WTC11 (cell line): Measurements from ENCODE around the gene COL6A6. TPM values are rescaled to one million over a fixed set of nuclear protein-coding genes. Genes with fewer than 3 reads are reported as not detected.

ENCODE experiments used
- ATAC-seq: fragments of 200-7000 bp; cut with Tn5 transposase; 2 replicates; pipeline ENCODE4 v1.10.0; 2021; ENCODE audit warnings: mild to moderate bottlenecking, moderate library complexity
- CTCF ChIA-PET: fragments of 300-600 bp; sonication (Branson Sonifier 250); formaldehyde crosslinking; loops from one replicate; lab custom pipeline; 2021; ENCODE audit warnings: antibody characterized with exemption; lab: Charles Lee
- POLR2A ChIA-PET: fragments of 350-600 bp; sonication (Branson Sonifier 250); formaldehyde crosslinking; loops from one replicate; lab custom pipeline; 2021; ENCODE audit warnings: antibody characterized with exemption; lab: Charles Lee
- DNase-seq: peaks from one replicate; pipeline ENCODE4 v3.0.0; 2021; ENCODE audit warnings: low spot score
- H3K27ac Mint-ChIP-seq: 2 replicates; pipeline ENCODE4 v1.8.0; 2021; ENCODE audit warnings: mixed read lengths
- H3K27me3 Mint-ChIP-seq: 2 replicates; pipeline ENCODE4 v1.8.0; 2021; ENCODE audit warnings: low read depth, mild to moderate bottlenecking, moderate library complexity, mixed read lengths
- H3K36me3 Mint-ChIP-seq: 2 replicates; pipeline ENCODE4 v1.8.0; 2021; ENCODE audit warnings: mixed read lengths
- H3K4me1 Mint-ChIP-seq: 2 replicates; pipeline ENCODE4 v1.8.0; 2022; ENCODE audit warnings: mixed read lengths
- H3K4me3 Mint-ChIP-seq: 2 replicates; pipeline ENCODE4 v1.8.0; 2021; ENCODE audit warnings: mild to moderate bottlenecking, moderate library complexity, mixed read lengths
- H3K9me3 Mint-ChIP-seq: 2 replicates; pipeline ENCODE4 v1.8.0; 2021; ENCODE audit warnings: mixed read lengths
- CREB1 ChIP-seq: sonication (generic); formaldehyde crosslinking; IDR thresholded peaks from 2 replicates; pipeline ENCODE4 v1.8.0; 2023; ENCODE audit warnings: mild to moderate bottlenecking, missing genetic modification reagents
- GTF2I ChIP-seq: fragments of 250-450 bp; sonication (Bioruptor Pico); conservative IDR thresholded peaks from 2 replicates; pipeline ENCODE4 v1.4.0; 2021; ENCODE audit warnings: mild to moderate bottlenecking
- HMGA2 ChIP-seq: fragments of 250-450 bp; sonication (Bioruptor Pico); IDR thresholded peaks from 2 replicates; pipeline ENCODE4 v1.4.0; 2021; ENCODE audit warnings: mild to moderate bottlenecking, moderate library complexity
- JAZF1 ChIP-seq: fragments of 250-450 bp; sonication (Bioruptor Pico); IDR thresholded peaks from 2 replicates; pipeline ENCODE4 v1.9.0; 2021; ENCODE audit warnings: moderate library complexity, mild to moderate bottlenecking, inconsistent platforms
- KAT7 ChIP-seq: sonication (generic); formaldehyde crosslinking; IDR thresholded peaks from 2 replicates; pipeline ENCODE4 v1.8.1; 2023; ENCODE audit warnings: missing genetic modification reagents, mild to moderate bottlenecking, borderline replicate concordance
- MYBL2 ChIP-seq: sonication (generic); formaldehyde crosslinking; IDR thresholded peaks from 2 replicates; pipeline ENCODE4 v1.8.1; 2023; ENCODE audit warnings: mild to moderate bottlenecking, moderate library complexity, missing genetic modification reagents
- NR2C2 ChIP-seq: sonication (generic); formaldehyde crosslinking; IDR thresholded peaks from 2 replicates; pipeline ENCODE4 v1.8.0; 2022; ENCODE audit warnings: mild to moderate bottlenecking, missing genetic modification reagents
- NR3C1 ChIP-seq: sonication (generic); formaldehyde crosslinking; conservative IDR thresholded peaks from 2 replicates; pipeline ENCODE4 v1.8.1; 2023; ENCODE audit warnings: low read depth, mild to moderate bottlenecking, missing genetic modification reagents
- TCF7 ChIP-seq: sonication (generic); formaldehyde crosslinking; IDR thresholded peaks from 2 replicates; pipeline ENCODE4 v1.8.0; 2022; ENCODE audit warnings: mild to moderate bottlenecking, low read depth, missing genetic modification reagents, moderate library complexity
- TEAD1 ChIP-seq: sonication (generic); formaldehyde crosslinking; IDR thresholded peaks from 2 replicates; pipeline ENCODE4 v1.8.0; 2022; ENCODE audit warnings: mild to moderate bottlenecking, missing genetic modification reagents
- TP53 ChIP-seq: sonication (generic); formaldehyde crosslinking; IDR thresholded peaks from 2 replicates; pipeline ENCODE4 v1.8.1; 2023; ENCODE audit warnings: mild to moderate bottlenecking, missing genetic modification reagents
- ZNF232 ChIP-seq: sonication (generic); formaldehyde crosslinking; IDR thresholded peaks from 2 replicates; pipeline ENCODE4 v1.8.0; 2022; ENCODE audit warnings: mild to moderate bottlenecking, missing genetic modification reagents
- total RNA-seq: library from RNA; stranded (reverse); gene quantifications from 3 replicates; pipeline ENCODE4 v1.2.3, GENCODE V29; 2021
- TF ChIP-seq, protein P1 (sequence below): sonication (generic); formaldehyde crosslinking; IDR thresholded peaks from 2 replicates; pipeline ENCODE4 v1.8.1; 2023; ENCODE audit warnings: mild to moderate bottlenecking, missing genetic modification reagents, borderline replicate concordance
- TF ChIP-seq, protein P2 (sequence below): fragments of 200-600 bp; IDR thresholded peaks from 2 replicates; pipeline ENCODE4 v1.8.0; 2022; ENCODE audit warnings: antibody characterized with exemption
- TF ChIP-seq, protein P3 (sequence below): sonication (generic); formaldehyde crosslinking; IDR thresholded peaks from 2 replicates; pipeline ENCODE4 v1.8.0; 2023; ENCODE audit warnings: mild to moderate bottlenecking, missing genetic modification reagents
- TF ChIP-seq, protein P4 (sequence below): sonication (generic); formaldehyde crosslinking; IDR thresholded peaks from 2 replicates; pipeline ENCODE4 v1.8.0; 2022; ENCODE audit warnings: mild to moderate bottlenecking, missing genetic modification reagents

Gene COL6A6
- total RNA-seq, 1 experiment from 2014 or later = 0.09 TPM

DNA sequence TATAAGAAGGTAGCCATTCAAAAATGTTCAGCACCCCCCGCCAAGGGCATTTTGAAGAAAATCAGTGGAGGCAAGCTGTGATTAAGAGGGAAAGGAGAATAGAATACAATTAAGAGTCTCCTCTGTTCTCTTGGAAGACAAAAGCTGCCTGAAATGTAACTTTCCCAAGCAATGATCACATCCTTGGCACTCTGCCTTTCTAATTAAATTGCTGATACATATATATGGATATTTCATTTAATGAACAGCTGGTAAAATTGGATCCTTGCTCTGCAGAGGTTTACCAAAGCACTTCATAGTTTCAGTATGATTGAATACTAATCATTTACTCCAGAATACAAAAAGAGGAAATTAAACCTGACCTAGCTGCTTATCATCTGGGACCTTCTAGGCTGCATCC is 10.4 kb downstream of the COL6A6 start (continued):
- no peak for TF ChIP-seq ZNF232 (CRISPR knock-in tag)

DNA sequence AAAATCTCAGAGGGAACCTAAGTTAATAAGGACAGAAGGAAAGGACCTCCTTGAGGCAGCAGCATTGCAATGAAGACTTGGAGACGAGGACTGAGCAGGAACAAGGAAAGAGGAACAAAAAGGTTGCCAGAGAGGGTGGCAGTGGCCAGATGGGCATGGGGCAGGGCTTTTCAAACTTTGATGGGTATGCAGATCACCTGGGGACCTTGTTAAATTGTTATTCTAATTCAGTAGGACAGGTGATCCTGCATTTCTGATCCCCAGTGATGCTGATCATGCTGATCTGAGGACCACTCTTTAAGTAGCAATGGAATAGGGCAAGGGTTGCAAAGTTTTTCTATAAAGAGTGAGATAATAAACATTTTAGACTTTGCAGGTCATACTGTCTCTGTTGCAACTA is 11.1 kb downstream of the COL6A6 start:
- TF ChIP-seq HMGA2 (CRISPR knock-in tag) (no peak), CREB1 (CRISPR knock-in tag) (no peak), TP53 (CRISPR knock-in tag) (no peak), GTF2I (CRISPR knock-in tag) (no peak), NR2C2 (no peak), TEAD1 (no peak), KAT7 (no peak), TCF7 (CRISPR knock-in tag) (no peak), JAZF1 (no peak)
- TF ChIP-seq, protein P1, sequence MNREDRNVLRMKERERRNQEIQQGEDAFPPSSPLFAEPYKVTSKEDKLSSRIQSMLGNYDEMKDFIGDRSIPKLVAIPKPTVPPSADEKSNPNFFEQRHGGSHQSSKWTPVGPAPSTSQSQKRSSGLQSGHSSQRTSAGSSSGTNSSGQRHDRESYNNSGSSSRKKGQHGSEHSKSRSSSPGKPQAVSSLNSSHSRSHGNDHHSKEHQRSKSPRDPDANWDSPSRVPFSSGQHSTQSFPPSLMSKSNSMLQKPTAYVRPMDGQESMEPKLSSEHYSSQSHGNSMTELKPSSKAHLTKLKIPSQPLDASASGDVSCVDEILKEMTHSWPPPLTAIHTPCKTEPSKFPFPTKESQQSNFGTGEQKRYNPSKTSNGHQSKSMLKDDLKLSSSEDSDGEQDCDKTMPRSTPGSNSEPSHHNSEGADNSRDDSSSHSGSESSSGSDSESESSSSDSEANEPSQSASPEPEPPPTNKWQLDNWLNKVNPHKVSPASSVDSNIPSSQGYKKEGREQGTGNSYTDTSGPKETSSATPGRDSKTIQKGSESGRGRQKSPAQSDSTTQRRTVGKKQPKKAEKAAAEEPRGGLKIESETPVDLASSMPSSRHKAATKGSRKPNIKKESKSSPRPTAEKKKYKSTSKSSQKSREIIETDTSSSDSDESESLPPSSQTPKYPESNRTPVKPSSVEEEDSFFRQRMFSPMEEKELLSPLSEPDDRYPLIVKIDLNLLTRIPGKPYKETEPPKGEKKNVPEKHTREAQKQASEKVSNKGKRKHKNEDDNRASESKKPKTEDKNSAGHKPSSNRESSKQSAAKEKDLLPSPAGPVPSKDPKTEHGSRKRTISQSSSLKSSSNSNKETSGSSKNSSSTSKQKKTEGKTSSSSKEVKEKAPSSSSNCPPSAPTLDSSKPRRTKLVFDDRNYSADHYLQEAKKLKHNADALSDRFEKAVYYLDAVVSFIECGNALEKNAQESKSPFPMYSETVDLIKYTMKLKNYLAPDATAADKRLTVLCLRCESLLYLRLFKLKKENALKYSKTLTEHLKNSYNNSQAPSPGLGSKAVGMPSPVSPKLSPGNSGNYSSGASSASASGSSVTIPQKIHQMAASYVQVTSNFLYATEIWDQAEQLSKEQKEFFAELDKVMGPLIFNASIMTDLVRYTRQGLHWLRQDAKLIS (CRISPR knock-in tag) = no peak
- TF ChIP-seq, protein P2, sequence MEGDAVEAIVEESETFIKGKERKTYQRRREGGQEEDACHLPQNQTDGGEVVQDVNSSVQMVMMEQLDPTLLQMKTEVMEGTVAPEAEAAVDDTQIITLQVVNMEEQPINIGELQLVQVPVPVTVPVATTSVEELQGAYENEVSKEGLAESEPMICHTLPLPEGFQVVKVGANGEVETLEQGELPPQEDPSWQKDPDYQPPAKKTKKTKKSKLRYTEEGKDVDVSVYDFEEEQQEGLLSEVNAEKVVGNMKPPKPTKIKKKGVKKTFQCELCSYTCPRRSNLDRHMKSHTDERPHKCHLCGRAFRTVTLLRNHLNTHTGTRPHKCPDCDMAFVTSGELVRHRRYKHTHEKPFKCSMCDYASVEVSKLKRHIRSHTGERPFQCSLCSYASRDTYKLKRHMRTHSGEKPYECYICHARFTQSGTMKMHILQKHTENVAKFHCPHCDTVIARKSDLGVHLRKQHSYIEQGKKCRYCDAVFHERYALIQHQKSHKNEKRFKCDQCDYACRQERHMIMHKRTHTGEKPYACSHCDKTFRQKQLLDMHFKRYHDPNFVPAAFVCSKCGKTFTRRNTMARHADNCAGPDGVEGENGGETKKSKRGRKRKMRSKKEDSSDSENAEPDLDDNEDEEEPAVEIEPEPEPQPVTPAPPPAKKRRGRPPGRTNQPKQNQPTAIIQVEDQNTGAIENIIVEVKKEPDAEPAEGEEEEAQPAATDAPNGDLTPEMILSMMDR = no peak
- TF ChIP-seq, protein P3, sequence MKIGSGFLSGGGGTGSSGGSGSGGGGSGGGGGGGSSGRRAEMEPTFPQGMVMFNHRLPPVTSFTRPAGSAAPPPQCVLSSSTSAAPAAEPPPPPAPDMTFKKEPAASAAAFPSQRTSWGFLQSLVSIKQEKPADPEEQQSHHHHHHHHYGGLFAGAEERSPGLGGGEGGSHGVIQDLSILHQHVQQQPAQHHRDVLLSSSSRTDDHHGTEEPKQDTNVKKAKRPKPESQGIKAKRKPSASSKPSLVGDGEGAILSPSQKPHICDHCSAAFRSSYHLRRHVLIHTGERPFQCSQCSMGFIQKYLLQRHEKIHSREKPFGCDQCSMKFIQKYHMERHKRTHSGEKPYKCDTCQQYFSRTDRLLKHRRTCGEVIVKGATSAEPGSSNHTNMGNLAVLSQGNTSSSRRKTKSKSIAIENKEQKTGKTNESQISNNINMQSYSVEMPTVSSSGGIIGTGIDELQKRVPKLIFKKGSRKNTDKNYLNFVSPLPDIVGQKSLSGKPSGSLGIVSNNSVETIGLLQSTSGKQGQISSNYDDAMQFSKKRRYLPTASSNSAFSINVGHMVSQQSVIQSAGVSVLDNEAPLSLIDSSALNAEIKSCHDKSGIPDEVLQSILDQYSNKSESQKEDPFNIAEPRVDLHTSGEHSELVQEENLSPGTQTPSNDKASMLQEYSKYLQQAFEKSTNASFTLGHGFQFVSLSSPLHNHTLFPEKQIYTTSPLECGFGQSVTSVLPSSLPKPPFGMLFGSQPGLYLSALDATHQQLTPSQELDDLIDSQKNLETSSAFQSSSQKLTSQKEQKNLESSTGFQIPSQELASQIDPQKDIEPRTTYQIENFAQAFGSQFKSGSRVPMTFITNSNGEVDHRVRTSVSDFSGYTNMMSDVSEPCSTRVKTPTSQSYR (CRISPR knock-in tag) = no peak
- Mint-ChIP-seq H3K4me3 (peak overlapping the region; percentile 2; the same call in 1 of the 2 replicates), H3K36me3 (no peaks in the 10 kb centered on the region), H3K9me3 (no peaks in the 10 kb centered on the region), H3K27me3 (no peaks in the 10 kb centered on the region), H3K27ac (no peak overlapping the region), H3K4me1 (peaks cover 37% of the 10 kb centered on the region)
- ATAC-seq = peak; percentile 56
- DNase-seq = no peak
- CTCF ChIA-PET = interaction anchor here (3.0 kb wide), 1 partner anchor 11 kb away, joined by 21 read pairs; no protein-coding TSS in a partner anchor
- POLR2A ChIA-PET = no interaction called here

DNA sequence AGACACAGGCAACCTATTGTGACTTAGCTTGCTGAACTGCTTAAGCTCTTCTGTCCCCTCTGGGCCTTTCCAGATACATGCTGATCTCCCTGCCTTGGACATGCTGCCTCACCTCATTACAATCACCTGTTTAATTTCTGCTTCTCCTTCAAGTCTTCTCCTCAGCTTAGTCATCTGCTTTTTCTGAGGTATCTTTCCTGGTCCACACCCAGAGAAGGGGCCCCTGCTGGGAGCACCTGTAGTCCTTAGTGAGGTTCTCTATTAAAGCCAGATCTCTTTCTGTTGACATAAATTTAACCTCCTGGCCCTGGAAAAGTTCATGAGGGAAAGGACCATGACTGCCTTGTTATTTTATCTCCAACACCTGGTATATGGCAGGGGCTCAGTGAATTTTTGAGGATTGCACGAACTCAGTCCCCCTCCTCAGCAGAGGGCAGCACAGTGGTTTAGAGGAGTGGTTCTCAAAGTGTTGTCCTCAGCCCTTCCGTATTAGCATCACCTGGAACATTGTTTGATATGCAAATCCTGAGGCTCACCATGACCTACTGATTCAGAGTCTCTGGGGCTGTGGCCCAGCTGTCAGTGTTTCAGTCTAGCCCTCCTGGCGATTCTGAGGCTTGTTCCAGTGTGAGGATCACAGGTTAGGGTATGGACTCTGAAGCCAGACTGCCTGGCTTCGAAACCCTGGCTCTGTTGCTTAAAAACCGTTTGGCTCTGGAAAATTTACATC is 12.7 kb downstream of the COL6A6 start:
- Mint-ChIP-seq H3K4me3 (no peak overlapping the region), H3K27me3 (no peaks in the 10 kb centered on the region), H3K9me3 (no peaks in the 10 kb centered on the region), H3K27ac (no peak overlapping the region), H3K36me3 (no peaks in the 10 kb centered on the region)
- DNase-seq (no peak), ATAC-seq (peak; percentile 89)
- POLR2A ChIA-PET = no interaction called here
- TF ChIP-seq NR2C2 (no peak), NR3C1 (CRISPR knock-in tag) (no peak), TEAD1 (no peak), MYBL2 (no peak)
- TF ChIP-seq, protein P4, sequence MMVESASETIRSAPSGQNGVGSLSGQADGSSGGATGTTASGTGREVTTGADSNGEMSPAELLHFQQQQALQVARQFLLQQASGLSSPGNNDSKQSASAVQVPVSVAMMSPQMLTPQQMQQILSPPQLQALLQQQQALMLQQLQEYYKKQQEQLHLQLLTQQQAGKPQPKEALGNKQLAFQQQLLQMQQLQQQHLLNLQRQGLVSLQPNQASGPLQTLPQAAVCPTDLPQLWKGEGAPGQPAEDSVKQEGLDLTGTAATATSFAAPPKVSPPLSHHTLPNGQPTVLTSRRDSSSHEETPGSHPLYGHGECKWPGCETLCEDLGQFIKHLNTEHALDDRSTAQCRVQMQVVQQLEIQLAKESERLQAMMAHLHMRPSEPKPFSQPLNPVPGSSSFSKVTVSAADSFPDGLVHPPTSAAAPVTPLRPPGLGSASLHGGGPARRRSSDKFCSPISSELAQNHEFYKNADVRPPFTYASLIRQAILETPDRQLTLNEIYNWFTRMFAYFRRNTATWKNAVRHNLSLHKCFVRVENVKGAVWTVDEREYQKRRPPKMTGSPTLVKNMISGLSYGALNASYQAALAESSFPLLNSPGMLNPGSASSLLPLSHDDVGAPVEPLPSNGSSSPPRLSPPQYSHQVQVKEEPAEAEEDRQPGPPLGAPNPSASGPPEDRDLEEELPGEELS (CRISPR knock-in tag) = no peak
- TF ChIP-seq, all 79 proteins: peak for 0
- peaks cover 37% of the 10 kb centered on the region for H3K4me1 Mint-ChIP-seq
- CTCF ChIA-PET = interaction anchor here (0.9 to 3.0 kb wide), 3 partner anchors 10 to 49 kb away, joined by 3 to 21 read pairs (median 4); no protein-coding TSS in a partner anchor
